ENCODE results near the gene ARID1A. TPM values are rescaled to one million over a fixed set of nuclear protein-coding genes. Genes with fewer than 3 reads are reported as not detected.

Gene ARID1A
- total and polyA plus RNA-seq, 2 of the 4 experiments (the other 2 are of a cell fraction) = 14.0 to 40.7 TPM

- Histone ChIP-seq H3K9me1 (ENCODE audit: insufficient read depth, low read length) (peaks cover 49% of the 10 kb centered on the region), H4K20me1 (ENCODE audit: insufficient read depth, low read length) (peaks cover 85% of the 10 kb centered on the region), H3K4me1 (ENCODE audit: control insufficient read depth, insufficient read depth, low read length) (peaks cover 33% of the 10 kb centered on the region), H3K14ac (replicated peaks; ENCODE audit: low read depth, low read length) (no peak overlapping the region), H3K9ac (ENCODE audit: low read depth, low read length) (no peak overlapping the region), H2BK120ac (ENCODE audit: low read depth, low read length) (no peak overlapping the region), H2BK5ac (ENCODE audit: low read depth, low read length, poor library complexity, severe bottlenecking) (no peak overlapping the region), H3K36me3 (ENCODE audit: control insufficient read depth, insufficient read depth, low read length) (peaks cover 39% of the 10 kb centered on the region), H2AFZ (replicated peaks; ENCODE audit: low read length, poor library complexity) (no peak overlapping the region), H3K27ac (ENCODE audit: insufficient read depth, low read length) (no peak overlapping the region), H2AK9ac (replicated peaks; ENCODE audit: low read depth, low read length, poor library complexity) (no peak overlapping the region), H2AK5ac (ENCODE audit: low read depth, low read length) (no peak overlapping the region), H4K91ac (ENCODE audit: insufficient read depth, low read depth, low read length) (no peak overlapping the region), H3K9me3 (ENCODE audit: control insufficient read depth, insufficient read depth, low read length) (no peaks in the 10 kb centered on the region), H2BK15ac (ENCODE audit: low read depth, low read length) (no peak overlapping the region), H3K4me3 (ENCODE audit: insufficient read depth, low read depth, low read length) (no peak overlapping the region), H2BK20ac (ENCODE audit: low read depth, low read length) (no peak overlapping the region), H4K5ac (ENCODE audit: low read depth, low read length) (no peak overlapping the region), H3K4me2 (ENCODE audit: low read depth, low read length) (no peak overlapping the region), H3K23ac (ENCODE audit: low read depth, low read length) (no peak overlapping the region), H3K56ac (ENCODE audit: extremely low read depth, insufficient read depth, low read length) (no peak overlapping the region), H3K79me1 (ENCODE audit: low read depth in 1 of 2, low read length in 2 of 2) (peaks cover 35 to 88% of the 10 kb centered on the region in 2 experiments), H3K4ac (ENCODE audit: low read depth, low read length) (no peak overlapping the region), H4K8ac (ENCODE audit: low read depth in 2 of 2, low read length in 2 of 2) (no peak overlapping the region), H3K27me3 (ENCODE audit: control insufficient read depth, insufficient read depth, low read length) (no peaks in the 10 kb centered on the region), H3K18ac (ENCODE audit: low read depth, low read length) (no peak overlapping the region)
- no TSS peak for BruUV-seq (replicated peaks)
- dilution Hi-C loops (cut with HindIII; ENCODE audit: low sequenced_read_pairs, unreplicated experiment) (no loop called here), intact Hi-C loops (cut with micrococcal nuclease) (loop anchor here (5.0 kb wide), 1 partner anchor 37 kb away; no protein-coding TSS in a partner anchor), in situ Hi-C loops (cut with MboI; ENCODE audit: low sequenced_read_pairs) (no loop called here)
- ChIA-PET CTCF (interaction anchor here (0.6 to 0.7 kb wide), 2 partner anchors 48 to 57 kb away, joined by 3 read pairs; no protein-coding TSS in a partner anchor), POLR2A (ENCODE audit: unreplicated experiment) (interaction anchor here (0.5 to 0.9 kb wide), 2 partner anchors 50 to 58 kb away, joined by 3 to 6 read pairs; partner anchors contain the start of gene PIGV)
- DNase-seq (peak; percentile 90), ATAC-seq (ENCODE audit: low read depth) (peak; percentile 89)
- WGBS, 2 experiments (ENCODE audit: extremely low coverage in 2 of 2, insufficient read length in 1 of 2) = no CpG with 5 or more reads among the region's 2 CpGs
- TF ChIP-seq RAD21 (IDR thresholded peaks at IDR 0.05; ENCODE audit: low read length) = 0 out of 2 replicates have a peak, but pooled peaks have one; percentile 1
- TF ChIP-seq SMC3 (IDR thresholded peaks at IDR 0.05; ENCODE audit: low read depth, low read length) = no peak
These were observed 34.9 kb downstream of the ARID1A start for GRCh38 chr1:26730695-26731094.
